ENCODE data around the gene ETV7.

DNA sequence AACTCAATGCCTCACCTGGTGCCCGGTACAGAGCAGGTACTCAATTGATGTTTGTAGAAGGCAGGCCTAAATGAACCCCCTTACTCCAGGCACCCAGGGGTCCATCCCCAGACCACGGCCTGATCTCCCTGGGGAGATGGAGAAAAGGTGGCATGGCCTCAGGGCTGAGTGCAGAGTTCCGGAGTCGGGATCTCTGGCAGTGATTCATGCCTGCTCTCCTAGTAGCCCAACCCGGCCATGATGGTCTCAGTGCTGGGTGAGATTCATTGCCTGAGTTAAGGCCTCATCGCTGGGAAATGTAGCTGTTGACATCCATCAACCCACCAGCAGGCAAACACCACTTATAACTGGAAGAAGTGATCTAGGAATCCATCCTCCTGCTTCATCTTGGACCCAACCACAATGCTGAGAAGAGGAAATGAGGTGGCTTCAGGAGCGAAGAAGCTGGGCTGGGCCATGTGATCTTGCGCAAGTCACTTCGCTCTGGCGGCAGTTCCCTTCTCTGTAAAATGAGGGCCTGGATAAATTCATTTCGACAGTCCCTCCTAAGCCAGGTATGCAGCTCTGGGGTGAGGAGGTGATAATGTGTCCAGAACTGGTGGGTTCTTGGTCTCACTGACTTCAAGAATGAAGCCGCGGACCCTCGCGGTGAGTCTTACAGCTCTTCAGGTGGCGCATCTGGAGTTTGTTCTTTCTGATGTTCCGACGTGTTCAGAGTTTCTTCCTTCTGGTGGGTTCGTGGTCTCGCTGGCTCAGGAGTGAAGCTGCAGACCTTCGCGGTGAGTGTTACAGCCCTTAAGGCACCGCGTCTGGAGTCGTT is 24.7 kb downstream of the ETV7 start:
- TF ChIP-seq, protein P1, sequence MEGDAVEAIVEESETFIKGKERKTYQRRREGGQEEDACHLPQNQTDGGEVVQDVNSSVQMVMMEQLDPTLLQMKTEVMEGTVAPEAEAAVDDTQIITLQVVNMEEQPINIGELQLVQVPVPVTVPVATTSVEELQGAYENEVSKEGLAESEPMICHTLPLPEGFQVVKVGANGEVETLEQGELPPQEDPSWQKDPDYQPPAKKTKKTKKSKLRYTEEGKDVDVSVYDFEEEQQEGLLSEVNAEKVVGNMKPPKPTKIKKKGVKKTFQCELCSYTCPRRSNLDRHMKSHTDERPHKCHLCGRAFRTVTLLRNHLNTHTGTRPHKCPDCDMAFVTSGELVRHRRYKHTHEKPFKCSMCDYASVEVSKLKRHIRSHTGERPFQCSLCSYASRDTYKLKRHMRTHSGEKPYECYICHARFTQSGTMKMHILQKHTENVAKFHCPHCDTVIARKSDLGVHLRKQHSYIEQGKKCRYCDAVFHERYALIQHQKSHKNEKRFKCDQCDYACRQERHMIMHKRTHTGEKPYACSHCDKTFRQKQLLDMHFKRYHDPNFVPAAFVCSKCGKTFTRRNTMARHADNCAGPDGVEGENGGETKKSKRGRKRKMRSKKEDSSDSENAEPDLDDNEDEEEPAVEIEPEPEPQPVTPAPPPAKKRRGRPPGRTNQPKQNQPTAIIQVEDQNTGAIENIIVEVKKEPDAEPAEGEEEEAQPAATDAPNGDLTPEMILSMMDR (IDR thresholded peaks at IDR 0.05), result no peak
- TF ChIP-seq RCOR1 (IDR thresholded peaks at IDR 0.05; ENCODE audit: low read length), result no peak
- TF ChIP-seq NRF1 (IDR thresholded peaks at IDR 0.05; ENCODE audit: low read depth, low read length), result no peak
- TF ChIP-seq POLR2AphosphoS5 (IDR thresholded peaks at IDR 0.05; ENCODE audit: low read depth, low read length), result no peak
